ENCODE results near the gene DENND10. TPM values are rescaled to one million over a fixed set of nuclear protein-coding genes. Genes with fewer than 3 reads are reported as not detected.
"Not testable (repeated sequence)": the region's sequence is repeated elsewhere in the genome, so short reads cannot be mapped to it uniquely, and the experiment has no call there.

The DENND10 gene
- total RNA-seq, 1 experiment from 2014 or later = 35.2 TPM

GRCh38 chr10:119131512-119132240 lies 27.8 kb downstream of the DENND10 start:
- H2AFZ ChIP-seq (ENCODE audit: low read length) = peak overlapping the region; percentile 2; the same call in 1 of the 2 replicates
- peaks cover 15% of the 10 kb centered on the region for H3K36me3 ChIP-seq (ENCODE audit: insufficient read depth, low read length)
- no peaks in the 10 kb centered on the region for H3K27me3 ChIP-seq (ENCODE audit: low read length)
- H3K27ac ChIP-seq (ENCODE audit: low read length) = peak overlapping the region; percentile 82
- no peak for DNase-seq
- peaks cover 27% of the 10 kb centered on the region for H3K4me1 ChIP-seq (ENCODE audit: low read length)
- H3K9me2 ChIP-seq (replicated peaks; ENCODE audit: insufficient read depth, low read length) = no peaks in the 10 kb centered on the region
- no peaks in the 10 kb centered on the region for H3K79me2 ChIP-seq (ENCODE audit: low read length)
- peak overlapping the region; percentile 84 for H3K4me2 ChIP-seq (ENCODE audit: low read depth, low read length, poor library complexity, severe bottlenecking)
- peak overlapping the region; percentile 59 for H3K4me3 ChIP-seq (ENCODE audit: low read length)
- no peaks in the 10 kb centered on the region for H4K20me1 ChIP-seq (ENCODE audit: insufficient read depth, low read depth, low read length)
- H3K9ac ChIP-seq (ENCODE audit: low read length) = peak overlapping the region; percentile 59
- H3K9me3 ChIP-seq (ENCODE audit: low read length) = no peaks in the 10 kb centered on the region

DNA sequence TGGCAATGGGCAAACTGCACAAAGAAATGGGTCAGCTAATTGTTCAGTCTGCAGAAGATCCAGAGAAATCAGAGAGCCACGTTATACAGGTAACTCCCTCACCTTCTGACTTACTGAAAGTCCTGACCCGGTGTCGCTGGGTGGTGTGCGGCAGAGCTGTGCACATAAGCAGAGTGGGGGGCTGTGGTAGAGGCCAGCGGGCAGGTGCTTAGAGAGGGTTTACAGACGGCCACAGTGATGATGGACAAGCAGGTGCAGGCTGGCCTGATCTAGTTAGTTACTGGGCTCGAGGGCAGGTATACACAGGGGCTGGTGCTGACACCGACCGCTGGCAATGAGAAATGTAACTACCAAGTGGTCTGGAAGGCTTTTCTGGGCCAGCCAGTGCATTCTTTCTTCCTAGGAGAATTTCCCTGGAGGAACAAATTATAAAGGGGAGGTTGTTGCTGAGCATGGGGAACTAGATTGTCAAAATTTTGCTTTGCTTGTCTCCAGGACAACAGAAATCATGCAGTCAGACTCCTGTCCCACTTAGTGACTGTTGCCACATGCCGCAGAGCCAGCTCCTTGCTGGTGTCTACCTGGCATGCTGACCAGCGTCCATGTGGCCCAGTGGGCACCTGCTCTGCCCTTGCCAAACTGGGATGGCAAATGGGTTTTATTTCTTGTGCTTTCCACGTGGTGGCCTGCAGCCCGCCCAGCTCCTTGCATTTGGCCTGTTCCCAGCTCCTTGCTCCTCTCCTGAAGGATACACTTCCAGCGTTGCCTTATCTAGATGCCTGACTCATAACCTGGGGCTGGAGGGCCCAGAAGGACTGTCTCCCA lies 28.8 kb downstream of the DENND10 start:
- no peak overlapping the region for H3K27ac ChIP-seq (ENCODE audit: low read length)

GRCh38 chr10:119133949-119134348 lies 30.0 kb downstream of the DENND10 start:
- H3K4me2 ChIP-seq (ENCODE audit: low read depth, low read length, poor library complexity, severe bottlenecking) = no peak overlapping the region
- DNase-seq = no peak

More for the DNA sequence above, 28.8 kb downstream of the DENND10 start:
- no peaks in the 10 kb centered on the region for H4K20me1 ChIP-seq (ENCODE audit: insufficient read depth, low read depth, low read length)
- H2AFZ ChIP-seq (ENCODE audit: low read length) = no peak overlapping the region
- H3K27me3 ChIP-seq (ENCODE audit: low read length) = no peaks in the 10 kb centered on the region
- H3K9me2 ChIP-seq (replicated peaks; ENCODE audit: insufficient read depth, low read length) = no peaks in the 10 kb centered on the region
- no peaks in the 10 kb centered on the region for H3K9me3 ChIP-seq (ENCODE audit: low read length)
- H3K36me3 ChIP-seq (ENCODE audit: insufficient read depth, low read length) = peaks cover 15% of the 10 kb centered on the region
- H3K79me2 ChIP-seq (ENCODE audit: low read length) = no peaks in the 10 kb centered on the region
- no peak for DNase-seq
- H3K4me2 ChIP-seq (ENCODE audit: low read depth, low read length, poor library complexity, severe bottlenecking) = no peak overlapping the region
- H3K4me1 ChIP-seq (ENCODE audit: low read length) = peaks cover 35% of the 10 kb centered on the region
- no peak overlapping the region for H3K9ac ChIP-seq (ENCODE audit: low read length)
- H3K4me3 ChIP-seq (ENCODE audit: low read length) = no peak overlapping the region

GRCh38 chr10:119135513-119135881 lies 31.6 kb downstream of the DENND10 start:
- H3K27me3 ChIP-seq (ENCODE audit: low read length) = no peaks in the 10 kb centered on the region
- no peaks in the 10 kb centered on the region for H4K20me1 ChIP-seq (ENCODE audit: insufficient read depth, low read depth, low read length)
- DNase-seq = no peak
- no peaks in the 10 kb centered on the region for H3K9me3 ChIP-seq (ENCODE audit: low read length)
- H3K4me1 ChIP-seq (ENCODE audit: low read length) = peaks cover 40% of the 10 kb centered on the region
- no peak overlapping the region for H2AFZ ChIP-seq (ENCODE audit: low read length)
- no peak overlapping the region for H3K9ac ChIP-seq (ENCODE audit: low read length)
- H3K9me2 ChIP-seq (replicated peaks; ENCODE audit: insufficient read depth, low read length) = no peaks in the 10 kb centered on the region
- no peak overlapping the region for H3K4me3 ChIP-seq (ENCODE audit: low read length)
- no peaks in the 10 kb centered on the region for H3K79me2 ChIP-seq (ENCODE audit: low read length)
- H3K36me3 ChIP-seq (ENCODE audit: insufficient read depth, low read length) = peaks cover 14% of the 10 kb centered on the region
- no peak overlapping the region for H3K27ac ChIP-seq (ENCODE audit: low read length)
- H3K4me2 ChIP-seq (ENCODE audit: low read depth, low read length, poor library complexity, severe bottlenecking) = no peak overlapping the region

More at GRCh38 chr10:119133949-119134348, 30.0 kb downstream of the DENND10 start:
- Histone ChIP-seq H3K36me3 (ENCODE audit: insufficient read depth, low read length) (peaks cover 17% of the 10 kb centered on the region), H4K20me1 (ENCODE audit: insufficient read depth, low read depth, low read length) (no peaks in the 10 kb centered on the region), H3K27me3 (ENCODE audit: low read length) (no peaks in the 10 kb centered on the region), H3K9me3 (ENCODE audit: low read length) (no peaks in the 10 kb centered on the region), H2AFZ (ENCODE audit: low read length) (no peak overlapping the region), H3K27ac (ENCODE audit: low read length) (no peak overlapping the region), H3K4me3 (ENCODE audit: low read length) (no peak overlapping the region), H3K9ac (ENCODE audit: low read length) (no peak overlapping the region), H3K4me1 (ENCODE audit: low read length) (peaks cover 43% of the 10 kb centered on the region), H3K79me2 (ENCODE audit: low read length) (no peaks in the 10 kb centered on the region), H3K9me2 (replicated peaks; ENCODE audit: insufficient read depth, low read length) (no peaks in the 10 kb centered on the region)

GRCh38 chr10:119136084-119136483 lies 32.2 kb downstream of the DENND10 start:
- Histone ChIP-seq H3K27me3 (ENCODE audit: low read length) (no peaks in the 10 kb centered on the region), H3K4me3 (ENCODE audit: low read length) (no peak overlapping the region), H3K4me2 (ENCODE audit: low read depth, low read length, poor library complexity, severe bottlenecking) (no peak overlapping the region), H4K20me1 (ENCODE audit: insufficient read depth, low read depth, low read length) (no peaks in the 10 kb centered on the region), H3K79me2 (ENCODE audit: low read length) (no peaks in the 10 kb centered on the region), H3K36me3 (ENCODE audit: insufficient read depth, low read length) (peaks cover 14% of the 10 kb centered on the region), H3K9me3 (ENCODE audit: low read length) (no peaks in the 10 kb centered on the region), H3K4me1 (ENCODE audit: low read length) (peaks cover 35% of the 10 kb centered on the region), H3K9ac (ENCODE audit: low read length) (no peak overlapping the region), H2AFZ (ENCODE audit: low read length) (no peak overlapping the region), H3K27ac (ENCODE audit: low read length) (0 out of 2 replicates have a peak overlapping the region, but pooled peaks have one; percentile 17), H3K9me2 (replicated peaks; ENCODE audit: insufficient read depth, low read length) (no peaks in the 10 kb centered on the region)
- no peak for DNase-seq

DNA sequence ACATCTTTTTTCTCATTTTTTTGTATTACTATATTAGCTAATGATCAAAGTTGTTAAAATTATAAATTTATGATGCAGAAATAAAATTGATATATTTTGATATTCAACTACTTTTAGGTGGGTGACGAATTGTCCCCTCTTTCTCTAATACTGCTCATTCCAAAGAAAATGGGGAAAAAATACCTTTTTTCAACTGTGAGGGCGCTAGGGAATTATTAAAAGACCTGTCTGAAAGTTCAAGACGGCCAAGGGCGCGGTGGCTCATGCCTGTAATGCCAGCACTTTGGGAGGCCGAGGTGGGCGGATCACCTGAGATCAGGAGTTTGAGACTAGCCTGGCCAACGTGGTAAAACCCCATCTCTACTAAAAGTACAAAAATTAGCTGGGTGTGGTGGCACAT lies 34.0 kb downstream of the DENND10 start:
- not testable (repeated sequence) for H4K20me1 ChIP-seq (ENCODE audit: insufficient read depth, low read depth, low read length)

GRCh38 chr10:119138346-119139306 lies 34.7 kb downstream of the DENND10 start:
- no peak for DNase-seq
- Histone ChIP-seq H3K9me3 (ENCODE audit: low read length) (no peaks in the 10 kb centered on the region), H3K4me3 (ENCODE audit: low read length) (no peak overlapping the region)

More for the DNA sequence above, 34.0 kb downstream of the DENND10 start:
- H3K4me2 ChIP-seq (ENCODE audit: low read depth, low read length, poor library complexity, severe bottlenecking); H3K9me3 ChIP-seq (ENCODE audit: low read length); H3K27me3 ChIP-seq (ENCODE audit: low read length); DNase-seq; H2AFZ ChIP-seq (ENCODE audit: low read length); H3K4me3 ChIP-seq (ENCODE audit: low read length); H3K9ac ChIP-seq (ENCODE audit: low read length); H3K9me2 ChIP-seq (replicated peaks; ENCODE audit: insufficient read depth, low read length); H3K79me2 ChIP-seq (ENCODE audit: low read length): not testable (repeated sequence)
- 0 out of 2 replicates have a peak overlapping the region, but pooled peaks have one; percentile 53 for H3K27ac ChIP-seq (ENCODE audit: low read length)
- peaks cover 25% of the 10 kb centered on the region for H3K4me1 ChIP-seq (ENCODE audit: low read length)
- peaks cover 17% of the 10 kb centered on the region; the same call in 1 of the 2 replicates for H3K36me3 ChIP-seq (ENCODE audit: insufficient read depth, low read length)

More at GRCh38 chr10:119138346-119139306, 34.7 kb downstream of the DENND10 start:
- Histone ChIP-seq H2AFZ (ENCODE audit: low read length) (no peak overlapping the region), H3K79me2 (ENCODE audit: low read length) (no peaks in the 10 kb centered on the region), H3K4me2 (ENCODE audit: low read depth, low read length, poor library complexity, severe bottlenecking) (no peak overlapping the region), H4K20me1 (ENCODE audit: insufficient read depth, low read depth, low read length) (no peaks in the 10 kb centered on the region), H3K9me2 (replicated peaks; ENCODE audit: insufficient read depth, low read length) (no peaks in the 10 kb centered on the region), H3K9ac (ENCODE audit: low read length) (no peak overlapping the region), H3K27me3 (ENCODE audit: low read length) (no peaks in the 10 kb centered on the region), H3K27ac (ENCODE audit: low read length) (0 out of 2 replicates have a peak overlapping the region, but pooled peaks have one; percentile 1), H3K36me3 (ENCODE audit: insufficient read depth, low read length) (peaks cover 12% of the 10 kb centered on the region; the same call in 1 of the 2 replicates), H3K4me1 (ENCODE audit: low read length) (peaks cover 25% of the 10 kb centered on the region)
